GM18505 (cell line): ENCODE results near the gene ATP6V0A1.

Source experiments
- ATAC-seq: cut with Tn5 transposase; IDR thresholded peaks from one replicate; pipeline ENCODE4 v1.9.1; 2021; ENCODE audit not compliant: unreplicated experiment
- POLR2A ChIP-seq: IDR thresholded peaks from 4 replicates; pipeline ENCODE4 v1.6.1; 2011; ENCODE audit warnings: borderline replicate concordance; ENCODE audit not compliant: insufficient read depth, insufficient read length; ENCODE audit errors: extremely low read depth

The ATP6V0A1 gene

DNA sequence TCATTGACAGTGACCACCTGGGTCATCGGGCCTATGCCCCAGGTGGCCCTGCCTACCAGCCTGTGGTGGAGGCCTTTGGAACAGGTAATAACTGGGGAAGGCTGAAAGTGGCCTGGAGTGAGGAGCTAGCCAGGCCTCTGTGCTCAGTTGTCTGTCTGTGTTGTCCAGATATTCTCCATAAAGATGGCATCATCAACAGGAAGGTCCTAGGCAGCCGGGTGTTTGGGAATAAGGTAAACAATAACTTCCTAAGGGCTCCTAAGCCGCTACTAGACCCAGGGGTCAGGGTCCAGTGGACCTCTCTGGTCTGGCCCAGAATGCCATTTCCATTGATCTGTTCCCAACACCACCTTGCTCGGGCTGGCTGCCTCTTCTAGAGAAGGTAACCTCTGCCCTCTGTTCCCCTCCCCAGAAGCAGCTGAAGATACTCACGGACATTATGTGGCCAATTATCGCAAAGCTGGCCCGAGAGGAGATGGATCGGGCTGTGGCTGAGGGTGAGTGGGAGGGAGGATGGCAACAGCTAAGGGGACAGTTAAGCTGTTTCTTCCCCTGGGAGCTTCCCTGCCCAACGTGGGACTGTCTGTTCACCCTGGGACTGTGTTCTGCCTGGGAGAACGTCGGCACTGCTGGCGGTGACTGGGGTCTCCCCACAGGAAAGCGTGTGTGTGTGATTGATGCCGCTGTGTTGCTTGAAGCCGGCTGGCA lies 106.3 kb downstream of the ATP6V0A1 start:
- ATAC-seq, result no peak
- no peak for TF ChIP-seq POLR2A

DNA sequence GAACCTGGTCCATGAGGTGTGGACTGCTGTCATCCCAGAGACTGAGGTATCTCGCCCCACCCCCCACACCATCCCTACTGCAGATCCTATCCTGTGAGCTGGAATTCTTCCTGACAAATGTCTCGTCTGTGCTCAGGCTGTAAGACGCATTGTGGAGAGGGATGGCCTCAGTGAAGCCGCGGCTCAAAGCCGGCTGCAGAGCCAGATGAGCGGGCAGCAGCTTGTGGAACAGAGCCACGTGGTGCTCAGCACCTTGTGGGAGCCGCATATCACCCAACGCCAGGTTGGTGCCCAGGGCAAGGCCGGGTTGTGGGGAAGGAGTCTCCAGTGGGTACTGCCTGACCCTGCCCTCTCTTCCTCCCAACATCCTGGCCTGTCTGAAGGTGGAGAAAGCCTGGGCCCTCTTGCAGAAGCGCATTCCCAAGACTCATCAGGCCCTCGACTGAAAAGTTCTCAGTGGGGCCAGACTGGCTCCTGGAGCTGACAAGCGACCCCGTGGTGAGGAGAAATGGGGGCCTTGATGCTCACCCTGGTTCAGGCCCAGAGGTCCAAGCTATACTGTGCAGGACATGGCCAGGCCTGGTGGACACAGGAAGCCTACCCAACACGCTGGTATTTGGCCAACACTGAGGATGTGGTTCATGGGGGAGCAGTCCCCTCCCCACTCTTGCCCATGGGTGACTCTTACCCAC lies 107.0 kb downstream of the ATP6V0A1 start:
- no peak for TF ChIP-seq POLR2A
- ATAC-seq, result no peak

GRCh38 chr17:42566215-42566882 lies 107.7 kb downstream of the ATP6V0A1 start:
- no peak for TF ChIP-seq POLR2A
- ATAC-seq, result peak; percentile 9

- TF ChIP-seq POLR2A, result peak; percentile 51
- ATAC-seq, result peak; percentile 52
Measured at GRCh38 chr17:42566883-42567573, 108.3 kb downstream of the ATP6V0A1 start, which contains the start of gene MLX. TSS of gene MLX (plus strand) at chr17:42567100. CDS start at chr17:42567125, 25 bp downstream.

DNA sequence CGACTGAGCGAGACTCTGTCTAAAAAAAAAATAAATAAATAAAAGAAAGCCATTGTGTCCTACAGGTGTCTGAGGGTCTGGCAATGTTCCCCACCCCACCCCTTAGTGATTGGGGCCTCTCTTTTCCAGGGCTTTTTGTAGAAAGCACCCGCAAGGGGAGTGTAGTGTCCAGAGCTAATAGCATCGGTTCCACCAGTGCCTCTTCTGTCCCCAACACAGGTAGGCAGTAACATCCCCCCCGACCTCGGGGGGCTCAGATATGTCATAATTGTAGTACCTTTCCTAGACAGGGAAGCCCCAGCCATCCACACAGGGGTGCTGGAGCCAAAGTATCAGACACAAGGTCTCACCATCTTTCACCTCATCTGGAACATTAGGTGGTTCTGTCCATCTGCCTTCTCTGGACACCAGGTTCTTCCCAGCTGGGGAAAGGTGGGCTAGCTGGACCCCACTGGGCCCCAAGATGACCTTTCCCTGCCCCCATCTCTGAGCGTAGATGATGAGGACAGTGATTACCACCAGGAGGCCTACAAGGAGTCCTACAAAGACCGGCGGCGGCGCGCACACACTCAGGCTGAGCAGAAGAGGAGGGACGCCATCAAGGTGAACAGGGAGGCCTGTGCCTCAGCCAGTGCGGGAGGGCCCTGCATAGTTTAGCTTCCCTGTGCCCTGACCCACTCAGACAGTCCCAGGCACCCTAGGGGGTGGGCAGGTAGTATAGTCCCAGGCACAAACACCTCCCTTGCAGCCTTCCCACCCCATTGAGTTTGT lies 109.8 kb downstream of the ATP6V0A1 start:
- no peak for ATAC-seq
- TF ChIP-seq POLR2A, result no peak

DNA sequence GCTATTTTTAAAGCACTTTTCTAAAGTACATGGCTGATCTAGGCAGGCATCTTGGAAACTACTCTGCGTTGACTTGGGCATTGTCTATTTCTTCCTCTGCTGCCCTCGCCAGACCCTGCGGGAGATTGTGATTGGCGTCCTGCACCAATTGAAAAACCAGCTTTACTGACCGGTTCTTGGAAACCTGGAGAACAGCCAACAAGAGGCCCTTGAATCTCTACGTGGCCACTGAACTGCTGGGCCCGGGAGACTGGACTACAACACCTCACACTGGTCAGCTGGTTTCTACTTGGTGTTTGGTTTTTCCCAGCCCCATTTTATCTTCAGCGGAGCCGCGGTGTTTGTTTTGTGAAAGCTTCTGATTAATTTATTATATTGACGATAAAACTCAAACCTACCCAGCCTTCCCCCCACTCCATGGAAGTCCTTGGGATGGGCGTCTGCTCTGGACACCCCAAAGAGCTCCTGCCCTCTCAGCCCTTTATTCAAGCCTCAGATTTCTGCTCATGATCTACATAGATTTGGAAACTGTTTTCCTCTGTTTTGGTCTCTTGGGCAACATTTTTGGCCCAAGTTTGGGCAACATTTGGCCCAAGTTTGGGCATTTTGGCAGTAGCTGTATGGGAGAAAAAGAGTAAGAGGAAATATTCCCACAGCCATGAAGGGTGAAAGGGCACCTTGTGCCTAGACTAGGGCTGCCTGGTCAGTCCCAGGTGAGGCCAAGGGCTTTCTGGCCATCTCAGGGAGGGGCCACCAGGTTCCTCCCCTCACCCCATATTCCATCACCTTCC lies 113.0 kb downstream of the ATP6V0A1 start:
- no peak for ATAC-seq
- no peak for TF ChIP-seq POLR2A
